Loucy (cell line): ENCODE data around the gene EIF4G3.

Experiments
- H2AFZ ChIP-seq: fragments of 200-600 bp; sonication (generic); 2 replicates; pipeline ENCODE4 v1.6.0; 2016; ENCODE audit warnings: antibody characterized with exemption, mild to moderate bottlenecking, low read length, moderate library complexity
- H3F3A ChIP-seq: fragments of 200-600 bp; 2 replicates; pipeline ENCODE4 v1.6.0; 2016; ENCODE audit warnings: antibody characterized with exemption, low read depth, mild to moderate bottlenecking
- H3K27me3 ChIP-seq: fragments of 200-600 bp; sonication (generic); 2 replicates; pipeline ENCODE4 v1.6.1; 2014; ENCODE audit warnings: low read length, mild to moderate bottlenecking; ENCODE audit not compliant: insufficient read depth, poor library complexity, severe bottlenecking
- H3K36me3 ChIP-seq: fragments of 200-600 bp; sonication (generic); 2 replicates; pipeline ENCODE4 v1.6.1; 2016; ENCODE audit warnings: low read length; ENCODE audit not compliant: insufficient read depth
- H3K4me1 ChIP-seq: fragments of 200-600 bp; sonication (generic); 2 replicates; pipeline ENCODE4 v1.5.1; 2014; ENCODE audit warnings: low read length, mild to moderate bottlenecking; ENCODE audit not compliant: insufficient read depth, poor library complexity, severe bottlenecking
- H3K4me2 ChIP-seq: fragments of 200-600 bp; sonication (generic); 2 replicates; pipeline ENCODE4 v1.6.0; 2014; ENCODE audit warnings: antibody characterized with exemption, low read length, low read depth, mild to moderate bottlenecking; ENCODE audit not compliant: poor library complexity, severe bottlenecking
- H3K4me3 ChIP-seq: fragments of 200-600 bp; sonication (generic); 2 replicates; pipeline ENCODE4 v1.5.1; 2014; ENCODE audit warnings: low read length, mild to moderate bottlenecking, mixed read lengths; ENCODE audit not compliant: poor library complexity, severe bottlenecking
- H3K79me2 ChIP-seq: fragments of 200-600 bp; sonication (generic); 2 replicates; pipeline ENCODE4 v1.6.1; 2014; ENCODE audit warnings: low read length; ENCODE audit not compliant: insufficient read depth
- H3K9ac ChIP-seq: fragments of 200-600 bp; sonication (generic); 2 replicates; pipeline ENCODE4 v1.6.0; 2014; ENCODE audit warnings: mild to moderate bottlenecking, low read depth, low read length, moderate library complexity; ENCODE audit not compliant: poor library complexity, severe bottlenecking
- H3K9me2 ChIP-seq: fragments of 200-600 bp; sonication (generic); replicated peaks from 2 replicates; pipeline ENCODE4 v1.6.1; 2016; ENCODE audit warnings: low read depth, low read length, mixed read lengths
- H3K9me3 ChIP-seq: fragments of 200-600 bp; sonication (generic); 2 replicates; pipeline ENCODE4 v1.6.1; 2014; ENCODE audit warnings: mild to moderate bottlenecking, antibody characterized with exemption, low read length, low read depth; ENCODE audit not compliant: insufficient read depth
- H4K20me1 ChIP-seq: fragments of 200-600 bp; sonication (generic); 2 replicates; pipeline ENCODE4 v1.6.0; 2014; ENCODE audit warnings: antibody characterized with exemption, low read length, mild to moderate bottlenecking; ENCODE audit not compliant: insufficient read depth, poor library complexity, severe bottlenecking
- CTCF ChIP-seq: fragments of 200-600 bp; sonication (generic); conservative IDR thresholded peaks from 2 replicates; pipeline ENCODE4 v1.5.1; 2014; ENCODE audit warnings: mild to moderate bottlenecking, antibody characterized with exemption, low read length
- EZH2phosphoT487 ChIP-seq: fragments of 200-600 bp; IDR thresholded peaks from 2 replicates; pipeline ENCODE4 v1.6.1; 2018; ENCODE audit warnings: antibody characterized with exemption, mild to moderate bottlenecking, moderate library complexity, borderline replicate concordance

EIF4G3 gene

GRCh38 chr1:20887246-20887645 is 289.5 kb downstream of the EIF4G3 start:
- Histone ChIP-seq H3K9ac (no peak overlapping the region), H3K4me2 (peak overlapping the region; percentile 8), H3K36me3 (peaks cover 12% of the 10 kb centered on the region; the same call in 1 of the 2 replicates), H3K9me2 (no peaks in the 10 kb centered on the region), H3K4me1 (no peaks in the 10 kb centered on the region), H2AFZ (no peak overlapping the region), H3K4me3 (no peak overlapping the region), H4K20me1 (no peaks in the 10 kb centered on the region), H3K27me3 (no peaks in the 10 kb centered on the region), H3F3A (no peaks in the 10 kb centered on the region), H3K9me3 (no peaks in the 10 kb centered on the region), H3K79me2 (no peaks in the 10 kb centered on the region)
- TF ChIP-seq CTCF (no peak), EZH2phosphoT487 (no peak)

GRCh38 chr1:20885121-20885520 is 291.6 kb downstream of the EIF4G3 start:
- Histone ChIP-seq H3K9ac (no peak overlapping the region), H3F3A (no peaks in the 10 kb centered on the region), H3K36me3 (no peaks in the 10 kb centered on the region), H4K20me1 (no peaks in the 10 kb centered on the region), H2AFZ (no peak overlapping the region), H3K79me2 (no peaks in the 10 kb centered on the region), H3K4me2 (no peak overlapping the region), H3K4me1 (no peaks in the 10 kb centered on the region), H3K9me2 (no peaks in the 10 kb centered on the region), H3K4me3 (no peak overlapping the region), H3K9me3 (no peaks in the 10 kb centered on the region), H3K27me3 (no peaks in the 10 kb centered on the region)
- TF ChIP-seq EZH2phosphoT487 (no peak), CTCF (no peak)

DNA sequence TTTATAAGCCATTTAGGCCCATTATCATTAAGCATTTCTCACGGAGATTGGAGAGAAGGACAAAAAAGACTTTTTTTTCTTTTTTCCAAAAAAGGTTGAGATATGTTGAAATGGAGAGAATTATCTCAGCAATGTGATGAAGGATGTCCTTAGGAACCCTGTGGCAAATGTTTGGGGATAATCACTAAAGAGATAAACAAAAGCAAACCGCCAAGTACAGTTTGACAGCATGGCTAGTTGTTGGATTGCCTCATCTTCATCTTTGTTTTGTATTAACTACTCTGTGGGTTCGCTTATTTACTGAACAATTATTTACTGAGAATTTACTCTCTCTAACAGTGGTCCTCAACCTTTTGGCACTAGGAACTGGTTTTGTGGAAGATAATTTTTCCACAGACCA is 292.2 kb downstream of the EIF4G3 start:
- no peaks in the 10 kb centered on the region for H3K9me3 ChIP-seq
- H3K4me1 ChIP-seq, result no peaks in the 10 kb centered on the region
- no peak overlapping the region for H3K9ac ChIP-seq
- no peaks in the 10 kb centered on the region for H3K79me2 ChIP-seq
- H3K4me2 ChIP-seq, result no peak overlapping the region
- H3K4me3 ChIP-seq, result no peak overlapping the region
- H3F3A ChIP-seq, result no peaks in the 10 kb centered on the region
- TF ChIP-seq EZH2phosphoT487, result no peak
- no peak for TF ChIP-seq CTCF
- H4K20me1 ChIP-seq, result no peaks in the 10 kb centered on the region
- H3K9me2 ChIP-seq, result no peaks in the 10 kb centered on the region
- H2AFZ ChIP-seq, result no peak overlapping the region
- no peaks in the 10 kb centered on the region for H3K36me3 ChIP-seq
- no peaks in the 10 kb centered on the region for H3K27me3 ChIP-seq
